ENCODE results near the gene SMYD5. TPM values are rescaled to one million over a fixed set of nuclear protein-coding genes. Genes with fewer than 3 reads are reported as not detected.
A peak's percentile ranks its signal among the peaks of the same experiment; 100 is the strongest.

Gene SMYD5
- total RNA-seq, 2 experiments from 2014 or later = 47.0 to 50.5 TPM

DNA sequence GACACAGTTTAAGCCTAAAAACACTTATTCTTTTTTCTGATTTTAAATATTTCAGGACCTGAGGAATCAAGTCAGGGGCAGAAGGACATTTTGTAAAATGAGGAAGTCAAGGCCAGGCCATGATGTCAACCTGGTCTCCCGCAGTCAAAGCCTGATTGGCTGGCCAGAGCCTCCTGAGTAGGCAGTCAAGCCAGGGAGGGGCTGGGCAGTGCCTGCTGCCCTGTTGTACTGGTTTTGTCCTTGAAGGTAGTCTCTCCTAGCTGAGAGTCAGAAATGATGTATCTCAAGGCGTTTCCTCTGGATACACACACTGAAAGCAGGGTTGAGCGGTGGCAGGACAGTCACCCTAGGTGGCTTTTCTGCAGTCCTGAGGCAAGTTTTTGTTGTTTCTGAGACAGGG, 39.9 kb downstream of the SMYD5 start:
- H3K36me3 Mint-ChIP-seq (ENCODE audit: low read depth) = peaks cover 35% of the 10 kb centered on the region
- no peak overlapping the region for H3K4me3 Mint-ChIP-seq
- POLR2A ChIA-PET = interaction anchor here (1.6 kb wide), 1 partner anchor 9 kb away, joined by 5 read pairs; no protein-coding TSS in a partner anchor
- H3K27ac Mint-ChIP-seq = peak overlapping the region; percentile 37
- CTCF ChIA-PET = interaction anchor here (1.3 kb wide), 1 partner anchor 35 kb away, joined by 4 read pairs; no protein-coding TSS in a partner anchor
- H3K27me3 Mint-ChIP-seq = no peaks in the 10 kb centered on the region
- intact Hi-C loops (cut with DNase I, micrococcal nuclease) = no loop called here
- H3K4me1 Mint-ChIP-seq = no peaks in the 10 kb centered on the region
- ATAC-seq = no peak
- no peaks in the 10 kb centered on the region for H3K9me3 Mint-ChIP-seq (ENCODE audit: low read depth)
- DNase-seq = no peak

DNA sequence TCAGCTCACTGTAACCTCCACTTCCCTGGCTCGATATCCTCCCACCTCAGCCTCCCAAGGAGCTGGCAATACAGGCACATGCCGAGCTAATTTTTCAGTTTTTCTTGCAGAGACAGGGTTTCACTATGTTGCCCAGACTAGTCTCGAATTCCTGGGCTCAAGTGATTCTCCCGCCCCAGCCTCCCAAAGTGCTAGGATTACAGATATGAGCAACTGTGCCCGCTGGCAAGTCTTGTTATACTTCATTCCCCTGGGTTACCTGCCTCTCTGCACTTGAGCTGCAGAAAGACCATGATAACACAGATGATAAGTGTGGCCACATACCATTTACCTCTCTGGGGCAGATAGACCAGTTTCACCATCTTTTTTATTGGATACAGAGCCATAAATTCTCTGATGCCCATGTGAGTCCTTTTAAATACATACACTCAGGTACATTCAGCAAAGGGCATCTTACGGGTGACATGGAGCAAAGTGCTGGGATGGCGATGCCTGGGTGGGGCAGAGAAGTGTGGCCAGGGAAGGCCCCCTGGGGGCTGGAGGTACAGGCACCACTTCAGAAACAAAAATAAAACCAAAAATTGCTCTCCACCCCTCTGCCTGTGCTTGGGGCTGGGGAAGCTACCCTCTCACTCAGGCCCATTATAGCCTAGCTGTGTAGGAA, 40.4 kb downstream of the SMYD5 start:
- no peak for DNase-seq
- Mint-ChIP-seq H3K36me3 (ENCODE audit: low read depth) (peaks cover 32% of the 10 kb centered on the region), H3K27me3 (no peaks in the 10 kb centered on the region), H3K4me1 (no peaks in the 10 kb centered on the region), H3K4me3 (no peak overlapping the region), H3K27ac (no peak overlapping the region), H3K9me3 (ENCODE audit: low read depth) (no peaks in the 10 kb centered on the region)
- POLR2A ChIA-PET = interaction anchor here (1.6 kb wide), 1 partner anchor 9 kb away, joined by 5 read pairs; no protein-coding TSS in a partner anchor
- ATAC-seq = no peak
- intact Hi-C loops (cut with DNase I, micrococcal nuclease) = no loop called here
- CTCF ChIA-PET = no interaction called here

DNA sequence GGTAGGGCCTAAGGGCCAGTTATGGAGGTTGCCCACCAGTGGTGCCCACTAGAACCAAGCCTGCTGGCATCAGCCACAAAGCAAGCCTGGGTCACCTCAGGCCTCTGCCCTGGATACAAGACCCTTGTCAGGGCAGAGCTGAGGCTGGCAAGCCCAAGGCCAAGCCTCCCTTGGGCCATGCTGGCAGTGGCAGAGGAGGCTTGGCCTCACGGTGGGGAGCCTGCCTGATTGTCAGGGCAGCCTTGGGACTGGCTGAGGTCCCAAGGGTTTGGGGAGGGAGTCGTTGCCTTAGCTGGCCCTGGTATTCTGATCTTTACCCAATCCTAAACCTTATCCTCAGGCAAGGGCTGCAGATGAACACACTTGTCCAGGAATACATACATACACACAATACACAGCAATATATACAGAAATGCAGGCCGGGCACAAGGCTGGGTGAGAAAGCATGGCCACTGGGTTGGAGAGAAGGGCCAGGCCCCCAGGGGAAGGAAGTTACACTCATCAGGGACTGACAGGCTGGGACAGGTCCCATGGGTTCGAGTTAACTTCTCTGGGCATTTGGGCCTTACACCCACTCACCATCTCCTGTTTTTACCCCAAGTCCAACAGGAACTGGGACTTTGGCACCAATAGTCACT, 41.1 kb downstream of the SMYD5 start:
- peak overlapping the region; percentile 47 for H3K27ac Mint-ChIP-seq
- H3K27me3 Mint-ChIP-seq = no peaks in the 10 kb centered on the region
- no peaks in the 10 kb centered on the region for H3K9me3 Mint-ChIP-seq (ENCODE audit: low read depth)
- DNase-seq = no peak
- peaks cover 29% of the 10 kb centered on the region for H3K36me3 Mint-ChIP-seq (ENCODE audit: low read depth)
- H3K4me1 Mint-ChIP-seq = no peaks in the 10 kb centered on the region
- POLR2A ChIA-PET = interaction anchor here (1.6 kb wide), 1 partner anchor 10 kb away, joined by 5 read pairs; no protein-coding TSS in a partner anchor
- H3K4me3 Mint-ChIP-seq = no peak overlapping the region
- CTCF ChIA-PET = no interaction called here
- no peak for ATAC-seq
- intact Hi-C loops (cut with DNase I, micrococcal nuclease) = no loop called here

DNA sequence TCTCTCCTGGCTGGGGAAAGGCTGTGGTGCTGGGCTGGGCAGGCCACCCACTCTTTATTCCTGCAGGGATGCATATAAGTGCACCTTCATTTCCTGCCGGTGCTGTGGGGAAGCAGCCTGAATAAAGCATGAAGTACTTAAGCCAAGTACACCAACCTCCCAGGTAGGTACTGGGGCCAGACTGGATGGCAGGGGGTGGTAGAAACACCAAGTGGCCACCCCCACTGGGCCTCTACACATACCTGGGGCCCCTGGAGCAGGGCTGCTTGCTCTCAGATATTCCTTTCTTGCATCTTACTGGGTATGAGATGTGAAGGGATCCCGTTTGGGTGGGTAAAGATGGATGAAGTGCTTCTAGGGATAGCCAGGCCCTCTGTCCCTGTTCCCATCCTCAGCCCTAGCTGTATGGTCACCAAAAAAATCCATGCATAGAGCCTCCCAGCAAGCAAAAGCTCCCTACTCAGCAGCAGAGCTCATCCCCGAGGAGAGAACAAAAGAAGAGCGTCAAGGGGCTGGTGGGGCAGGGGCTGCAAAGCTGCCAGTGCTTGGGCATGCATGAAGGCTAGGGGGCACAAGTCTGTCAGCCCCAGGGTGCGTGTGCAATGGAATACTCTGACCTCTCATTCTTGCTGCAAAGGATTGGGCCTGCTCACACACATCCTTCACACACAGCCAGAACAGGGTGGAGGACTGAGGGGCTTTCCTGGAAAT, 42.0 kb downstream of the SMYD5 start:
- ATAC-seq (no peak), DNase-seq (no peak)
- POLR2A ChIA-PET = interaction anchor here (0.7 kb wide), 1 partner anchor 165 kb away, joined by 3 read pairs; no protein-coding TSS in a partner anchor
- Mint-ChIP-seq H3K4me3 (no peak overlapping the region), H3K27ac (no peak overlapping the region), H3K4me1 (no peaks in the 10 kb centered on the region), H3K36me3 (ENCODE audit: low read depth) (peaks cover 20% of the 10 kb centered on the region), H3K9me3 (ENCODE audit: low read depth) (no peaks in the 10 kb centered on the region), H3K27me3 (no peaks in the 10 kb centered on the region)
- intact Hi-C loops (cut with DNase I, micrococcal nuclease) = no loop called here
- CTCF ChIA-PET = interaction anchor here (0.5 to 1.0 kb wide), 2 partner anchors 11 to 264 kb away, joined by 3 read pairs; no protein-coding TSS in a partner anchor

DNA sequence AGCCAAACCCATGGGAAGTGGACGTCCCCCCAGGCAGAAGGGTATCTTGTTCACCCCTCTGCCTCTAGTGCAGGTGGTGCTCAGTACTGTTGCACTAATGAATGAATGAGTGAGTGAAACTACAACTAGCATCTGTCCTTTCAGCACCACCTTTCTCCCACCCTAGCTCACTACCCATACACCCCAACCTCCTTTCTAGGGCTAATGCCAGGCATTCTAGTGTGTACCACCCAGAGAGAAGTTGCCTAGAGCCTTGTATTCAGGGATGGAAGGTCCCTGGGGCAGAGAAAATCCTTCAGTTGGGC, 42.5 kb downstream of the SMYD5 start:
- ATAC-seq = no peak
- ChIA-PET CTCF (interaction anchor here (0.5 to 1.0 kb wide), 2 partner anchors 12 to 263 kb away, joined by 3 read pairs; no protein-coding TSS in a partner anchor), POLR2A (interaction anchor here (0.7 kb wide), 1 partner anchor 165 kb away, joined by 3 read pairs; no protein-coding TSS in a partner anchor)
- Mint-ChIP-seq H3K4me3 (no peak overlapping the region), H3K27ac (no peak overlapping the region), H3K9me3 (ENCODE audit: low read depth) (no peaks in the 10 kb centered on the region), H3K27me3 (no peaks in the 10 kb centered on the region), H3K36me3 (ENCODE audit: low read depth) (peaks cover 15% of the 10 kb centered on the region), H3K4me1 (no peaks in the 10 kb centered on the region)
- DNase-seq = no peak
- intact Hi-C loops (cut with DNase I, micrococcal nuclease) = no loop called here

GRCh38 chr2:73257021-73257420, 43.0 kb downstream of the SMYD5 start:
- Mint-ChIP-seq H3K36me3 (ENCODE audit: low read depth) (peaks cover 15% of the 10 kb centered on the region), H3K4me1 (no peaks in the 10 kb centered on the region), H3K27me3 (no peaks in the 10 kb centered on the region), H3K4me3 (no peak overlapping the region), H3K27ac (no peak overlapping the region), H3K9me3 (ENCODE audit: low read depth) (no peaks in the 10 kb centered on the region)
- no peak for DNase-seq
- ChIA-PET POLR2A (no interaction called here), CTCF (interaction anchor here (0.6 to 1.6 kb wide), 3 partner anchors 12 to 283 kb away, joined by 3 to 4 read pairs (median 3); no protein-coding TSS in a partner anchor)
- intact Hi-C loops (cut with DNase I, micrococcal nuclease) = no loop called here
- no peak for ATAC-seq

- Mint-ChIP-seq H3K4me3 (no peak overlapping the region), H3K4me1 (no peaks in the 10 kb centered on the region), H3K27ac (no peak overlapping the region), H3K27me3 (no peaks in the 10 kb centered on the region), H3K36me3 (ENCODE audit: low read depth) (peaks cover 10% of the 10 kb centered on the region), H3K9me3 (ENCODE audit: low read depth) (no peaks in the 10 kb centered on the region)
- peak; percentile 25 for DNase-seq
- POLR2A ChIA-PET = no interaction called here
- intact Hi-C loops (cut with DNase I, micrococcal nuclease) = no loop called here
- CTCF ChIA-PET = interaction anchor here (0.6 to 1.6 kb wide), 4 partner anchors 13 to 478 kb away, joined by 3 to 4 read pairs (median 4); no protein-coding TSS in a partner anchor
- no peak for ATAC-seq
These were observed 43.5 kb downstream of the SMYD5 start for GRCh38 chr2:73257425-73258125.

- H3K9me3 Mint-ChIP-seq (ENCODE audit: low read depth) = no peaks in the 10 kb centered on the region
- no peak for DNase-seq
- POLR2A ChIA-PET = no interaction called here
- no peak overlapping the region for H3K4me3 Mint-ChIP-seq
- no peak overlapping the region for H3K27ac Mint-ChIP-seq
- H3K4me1 Mint-ChIP-seq = no peaks in the 10 kb centered on the region
- H3K36me3 Mint-ChIP-seq (ENCODE audit: low read depth) = peaks cover 10% of the 10 kb centered on the region
- CTCF ChIA-PET = interaction anchor here (0.6 to 1.6 kb wide), 2 partner anchors 14 to 51 kb away, joined by 4 read pairs; no protein-coding TSS in a partner anchor
- no peaks in the 10 kb centered on the region for H3K27me3 Mint-ChIP-seq
- no peak for ATAC-seq
- intact Hi-C loops (cut with DNase I, micrococcal nuclease) = no loop called here
These were observed 44.3 kb downstream of the SMYD5 start for GRCh38 chr2:73258186-73258912.

GRCh38 chr2:73258913-73259215, 44.8 kb downstream of the SMYD5 start:
- no peak overlapping the region for H3K27ac Mint-ChIP-seq
- H3K9me3 Mint-ChIP-seq (ENCODE audit: low read depth) = no peaks in the 10 kb centered on the region
- intact Hi-C loops (cut with DNase I, micrococcal nuclease) = no loop called here
- H3K4me3 Mint-ChIP-seq = no peak overlapping the region
- H3K36me3 Mint-ChIP-seq (ENCODE audit: low read depth) = peaks cover 13% of the 10 kb centered on the region
- CTCF ChIA-PET = interaction anchor here (0.6 kb wide), 1 partner anchor 51 kb away, joined by 4 read pairs; no protein-coding TSS in a partner anchor
- POLR2A ChIA-PET = no interaction called here
- ATAC-seq = no peak
- no peaks in the 10 kb centered on the region for H3K27me3 Mint-ChIP-seq
- H3K4me1 Mint-ChIP-seq = no peaks in the 10 kb centered on the region
- DNase-seq = no peak

GRCh38 chr2:73259276-73259675, 45.2 kb downstream of the SMYD5 start:
- POLR2A ChIA-PET = interaction anchor here (0.5 kb wide), 1 partner anchor 8 kb away, joined by 3 read pairs; no protein-coding TSS in a partner anchor
- DNase-seq = no peak
- Mint-ChIP-seq H3K4me1 (no peaks in the 10 kb centered on the region), H3K9me3 (ENCODE audit: low read depth) (no peaks in the 10 kb centered on the region), H3K27me3 (no peaks in the 10 kb centered on the region), H3K4me3 (no peak overlapping the region), H3K36me3 (ENCODE audit: low read depth) (peaks cover 14% of the 10 kb centered on the region), H3K27ac (no peak overlapping the region)
- no peak for ATAC-seq
- intact Hi-C loops (cut with DNase I, micrococcal nuclease) = no loop called here
- CTCF ChIA-PET = interaction anchor here (0.5 to 0.6 kb wide), 2 partner anchors 51 to 191 kb away, joined by 4 read pairs; no protein-coding TSS in a partner anchor

All from activated CD4-positive, alpha-beta T cell treated with anti-CD3 and anti-CD28 coated beads for 36 hours (primary cell).